Panc1 (cell line): ENCODE measurements around the gene HRH2. TPM values are rescaled to one million over a fixed set of nuclear protein-coding genes. Genes with fewer than 3 reads are reported as not detected.

Experiments used
- ATAC-seq: fragments of 200-7000 bp; cut with Tn5 transposase; 2 replicates; pipeline ENCODE4 v1.9.1; 2020; ENCODE audit warnings: mild to moderate bottlenecking, moderate library complexity
- BruUV-seq: library from RNA; stranded (reverse); fragments of 400-500 nt; replicated peaks from 2 replicates; lab custom pipeline; 2021; lab: Mats Ljungman, UMichigan
- CTCF ChIA-PET: fragments of 300-600 bp; sonication (Branson Sonifier 250); formaldehyde crosslinking; loops from one replicate; lab custom pipeline; 2022; ENCODE audit warnings: antibody characterized with exemption; lab: Charles Lee
- POLR2A ChIA-PET: fragments of 300-600 bp; sonication (Branson Sonifier 250); formaldehyde crosslinking; loops from one replicate; lab custom pipeline; 2022; ENCODE audit warnings: antibody characterized with exemption; lab: Charles Lee
- DNase-seq: peaks from one replicate; pipeline ENCODE4 v3.0.0-alpha.2; 2010; ENCODE audit warnings: low read depth, low spot score
- H3K27ac ChIP-seq: 2 replicates; pipeline ENCODE4 v1.5.1; 2011; ENCODE audit warnings: mild to moderate bottlenecking, low read length, inconsistent platforms
- H3K27me3 ChIP-seq: fragments of 200-500 bp; sonication (Bioruptor generic); 2 replicates; pipeline ENCODE4 v1.6.0; 2014; ENCODE audit warnings: low read length, inconsistent platforms; ENCODE audit not compliant: control insufficient read depth, insufficient read depth
- H3K36me3 ChIP-seq: fragments of 200-500 bp; sonication (Bioruptor generic); 2 replicates; pipeline ENCODE4 v1.5.1; 2014; ENCODE audit warnings: inconsistent platforms, mild to moderate bottlenecking, low read length, moderate library complexity; ENCODE audit not compliant: control insufficient read depth, insufficient read depth
- H3K4me1 ChIP-seq: 2 replicates; pipeline ENCODE4 v1.5.1; 2011; ENCODE audit warnings: inconsistent platforms, mild to moderate bottlenecking, low read length, moderate library complexity; ENCODE audit not compliant: control insufficient read depth, insufficient read depth
- H3K4me3 ChIP-seq, 2 experiments: 2 replicates each; pipeline ENCODE4 v1.5.1; 2011 to 2012; ENCODE audit warnings: low read depth in 2 of 2, low read length in 2 of 2, mild to moderate bottlenecking in 2 of 2, inconsistent platforms in 1 of 2, moderate library complexity in 1 of 2
- H3K9me3 ChIP-seq: fragments of 200-500 bp; sonication (Bioruptor generic); 2 replicates; pipeline ENCODE4 v1.5.1; 2014; ENCODE audit warnings: low read depth, mild to moderate bottlenecking, inconsistent platforms, low read length, moderate library complexity; ENCODE audit not compliant: control insufficient read depth, insufficient read depth
- POLR2AphosphoS5 ChIP-seq: IDR thresholded peaks from 2 replicates; pipeline ENCODE4 v1.6.1; 2012; ENCODE audit warnings: mild to moderate bottlenecking, low read depth, low read length, moderate library complexity
- REST ChIP-seq, 2 experiments: IDR thresholded peaks; 2 replicates each; pipeline ENCODE4 v1.6.1; 2011 to 2012; ENCODE audit warnings: low read depth in 2 of 2, control low read depth in 1 of 2, low read length in 1 of 2, mild to moderate bottlenecking in 1 of 2, moderate library complexity in 1 of 2; ENCODE audit not compliant: insufficient read depth in 1 of 2
- SIN3A ChIP-seq: IDR thresholded peaks from 2 replicates; pipeline ENCODE4 v1.6.1; 2012; ENCODE audit warnings: low read depth, mild to moderate bottlenecking, low read length, moderate library complexity, borderline replicate concordance; ENCODE audit not compliant: insufficient read depth
- TCF7L2 ChIP-seq: IDR thresholded peaks from 2 replicates; pipeline ENCODE4 v1.6.1; 2011; ENCODE audit warnings: mild to moderate bottlenecking, low read depth, low read length, inconsistent platforms
- in situ Hi-C: cut with HindIII; loops from 2 replicates; pipeline ENCODE4 v1.10.0; 2016; ENCODE audit warnings: low sequenced_read_pairs, low pct_unique_long_range_greater_than_20kb
- intact Hi-C: fragments of 100-400 bp; cut with micrococcal nuclease; formaldehyde crosslinking; loops from one replicate; pipeline ENCODE4 v1.10.0; 2022; ENCODE audit not compliant: unreplicated experiment
- total RNA-seq: library from RNA; stranded (reverse); gene quantifications from one replicate; pipeline ENCODE4 v1.2.1, GENCODE V29; 2021; ENCODE audit not compliant: unreplicated experiment
- TF ChIP-seq, protein P1 (sequence below): fragments of 450-650 bp; IDR thresholded peaks from 2 replicates; pipeline ENCODE4 v1.5.1; 2017; ENCODE audit warnings: mild to moderate bottlenecking

HRH2 gene
- total RNA-seq, 1 experiment from 2014 or later = 0.33 TPM

GRCh38 chr5:175652741-175653663 is 4.9 kb upstream of the HRH2 start:
- no peaks in the 10 kb centered on the region for H3K4me1 ChIP-seq
- H3K9me3 ChIP-seq = no peaks in the 10 kb centered on the region
- H3K27me3 ChIP-seq = peaks cover 12% of the 10 kb centered on the region
- no peak for DNase-seq
- CTCF ChIA-PET = no interaction called here
- intact Hi-C loops (loop anchor here (10.0 kb wide), 1 partner anchor 88 kb away; no protein-coding TSS in a partner anchor), in situ Hi-C loops (no loop called here)
- no peak for ATAC-seq
- POLR2A ChIA-PET = no interaction called here
- H3K27ac ChIP-seq = no peak overlapping the region
- H3K4me3 ChIP-seq = no peak overlapping the region
- TF ChIP-seq TCF7L2 (no peak), SIN3A (no peak), REST (IDR thresholded peaks at IDR 0.05; ENCODE audit: insufficient read depth in 1 of 2, low read depth in 2 of 2, low read length in 1 of 2) (no peak), POLR2AphosphoS5 (no peak)
- TF ChIP-seq, protein P1, sequence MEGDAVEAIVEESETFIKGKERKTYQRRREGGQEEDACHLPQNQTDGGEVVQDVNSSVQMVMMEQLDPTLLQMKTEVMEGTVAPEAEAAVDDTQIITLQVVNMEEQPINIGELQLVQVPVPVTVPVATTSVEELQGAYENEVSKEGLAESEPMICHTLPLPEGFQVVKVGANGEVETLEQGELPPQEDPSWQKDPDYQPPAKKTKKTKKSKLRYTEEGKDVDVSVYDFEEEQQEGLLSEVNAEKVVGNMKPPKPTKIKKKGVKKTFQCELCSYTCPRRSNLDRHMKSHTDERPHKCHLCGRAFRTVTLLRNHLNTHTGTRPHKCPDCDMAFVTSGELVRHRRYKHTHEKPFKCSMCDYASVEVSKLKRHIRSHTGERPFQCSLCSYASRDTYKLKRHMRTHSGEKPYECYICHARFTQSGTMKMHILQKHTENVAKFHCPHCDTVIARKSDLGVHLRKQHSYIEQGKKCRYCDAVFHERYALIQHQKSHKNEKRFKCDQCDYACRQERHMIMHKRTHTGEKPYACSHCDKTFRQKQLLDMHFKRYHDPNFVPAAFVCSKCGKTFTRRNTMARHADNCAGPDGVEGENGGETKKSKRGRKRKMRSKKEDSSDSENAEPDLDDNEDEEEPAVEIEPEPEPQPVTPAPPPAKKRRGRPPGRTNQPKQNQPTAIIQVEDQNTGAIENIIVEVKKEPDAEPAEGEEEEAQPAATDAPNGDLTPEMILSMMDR = no peak
- no TSS peak for BruUV-seq
- H3K36me3 ChIP-seq = no peaks in the 10 kb centered on the region

- ATAC-seq (no peak), DNase-seq (no peak)
- Histone ChIP-seq H3K4me1 (no peaks in the 10 kb centered on the region), H3K4me3 (no peak overlapping the region), H3K27me3 (peaks cover 12% of the 10 kb centered on the region), H3K9me3 (no peaks in the 10 kb centered on the region), H3K36me3 (no peaks in the 10 kb centered on the region), H3K27ac (no peak overlapping the region)
- POLR2A ChIA-PET = no interaction called here
- intact Hi-C loops = loop anchor here (10.0 kb wide), 1 partner anchor 89 kb away; no protein-coding TSS in a partner anchor
- in situ Hi-C loops = no loop called here
- CTCF ChIA-PET = interaction anchor here (0.5 kb wide), 1 partner anchor 11 kb away, joined by 3 read pairs; no protein-coding TSS in a partner anchor
- BruUV-seq = no TSS peak
- no peak for TF ChIP-seq POLR2AphosphoS5
- no peak for TF ChIP-seq SIN3A
- TF ChIP-seq REST (IDR thresholded peaks at IDR 0.05; ENCODE audit: insufficient read depth in 1 of 2, low read depth in 2 of 2, low read length in 1 of 2) = no peak
These were observed 4.1 kb upstream of the HRH2 start for GRCh38 chr5:175653763-175654162.
